Thoracic aorta (tissue), 2 donors: ENCODE measurements around the gene PLEKHA4. TPM values are rescaled to one million over a fixed set of nuclear protein-coding genes. Genes with fewer than 3 reads are reported as not detected.
"Not testable (repeated sequence)": the region's sequence is repeated elsewhere in the genome, so short reads cannot be mapped to it uniquely, and the experiment has no call there.

Source experiments
- ATAC-seq: fragments of 150-250 bp; one replicate; pipeline ENCODE4 v1.8.0; 2017; ENCODE audit warnings: low read depth; ENCODE audit not compliant: insufficient number of reproducible peaks, low FRiP score
- DNase-seq: peaks from one replicate; pipeline ENCODE4 v3.0.0-alpha.2; 2020; ENCODE audit warnings: low spot score
- H3K27ac ChIP-seq, 2 donors: fragments of 200-600 bp; sonication (generic); 1 replicate in 1 of 2; 2 replicates in 1 of 2; pipeline ENCODE4 v1.5.1; 2016; ENCODE audit warnings: mild to moderate bottlenecking in 2 of 2, moderate library complexity in 2 of 2
- H3K27me3 ChIP-seq: fragments of 200-600 bp; sonication (generic); replicated peaks from 2 replicates; pipeline ENCODE4 v1.6.0; 2016; ENCODE audit warnings: mild to moderate bottlenecking; ENCODE audit not compliant: insufficient read depth
- H3K36me3 ChIP-seq: fragments of 200-600 bp; sonication (generic); one replicate; pipeline ENCODE4 v1.5.1; 2016
- H3K4me1 ChIP-seq, 2 donors: fragments of 200-600 bp; sonication (generic); 1 replicate in 1 of 2; 2 replicates in 1 of 2; pipeline versions ENCODE4 v1.5.1 to v1.6.0; 2016; ENCODE audit warnings: low read depth in 2 of 2, mild to moderate bottlenecking in 1 of 2; ENCODE audit not compliant: control insufficient read depth in 1 of 2
- H3K4me3 ChIP-seq: fragments of 200-600 bp; sonication (generic); 2 replicates; pipeline ENCODE4 v1.5.1; 2016; ENCODE audit warnings: mild to moderate bottlenecking
- H3K9me3 ChIP-seq: fragments of 200-600 bp; sonication (generic); 2 replicates; pipeline ENCODE4 v1.5.1; 2016
- CTCF ChIP-seq: fragments of 200-600 bp; sonication (generic); IDR thresholded peaks from one replicate; pipeline ENCODE4 v1.5.1; 2019; ENCODE audit warnings: antibody characterized with exemption
- total RNA-seq, 2 donors: library from RNA; depleted of rRNA; stranded (reverse); fragments of >200 nt; gene quantifications; one replicate each; pipeline versions ENCODE4 v1.1.0 to v1.2.3, GENCODE V29; 2016

The PLEKHA4 gene
- total RNA-seq, 2 donors from 2014 or later, result 45.1 to 45.2 TPM

- Histone ChIP-seq H3K9me3 (no peaks in the 10 kb centered on the region), H3K27ac (no peak overlapping the region), H3K27me3 (no peaks in the 10 kb centered on the region), H3K36me3 (no peaks in the 10 kb centered on the region), H3K4me3 (peak overlapping the region; percentile 72), H3K4me1 (peaks cover 0 to 7% of the 10 kb centered on the region in 2 donors)
- DNase-seq (no peak), ATAC-seq (no peak)
- TF ChIP-seq CTCF, result no peak
Observed at GRCh38 chr19:48895226-48895625, 26.8 kb upstream of the PLEKHA4 start.

GRCh38 chr19:48890551-48890950 lies 22.1 kb upstream of the PLEKHA4 start:
- Histone ChIP-seq H3K27me3 (no peaks in the 10 kb centered on the region), H3K9me3 (no peaks in the 10 kb centered on the region), H3K4me1 (peaks cover 0 to 4% of the 10 kb centered on the region in 2 donors), H3K27ac (no peak overlapping the region), H3K36me3 (no peaks in the 10 kb centered on the region), H3K4me3 (no peak overlapping the region)
- no peak for TF ChIP-seq CTCF
- DNase-seq (no peak), ATAC-seq (no peak)

GRCh38 chr19:48889496-48889895 lies 21.1 kb upstream of the PLEKHA4 start:
- H3K27me3 ChIP-seq, H3K4me1 ChIP-seq, DNase-seq, ATAC-seq, H3K9me3 ChIP-seq, H3K36me3 ChIP-seq, H3K27ac ChIP-seq, H3K4me3 ChIP-seq: not testable (repeated sequence)

GRCh38 chr19:48887861-48888612 lies 19.6 kb upstream of the PLEKHA4 start:
- Histone ChIP-seq H3K36me3 (no peaks in the 10 kb centered on the region), H3K27me3 (no peaks in the 10 kb centered on the region), H3K4me3 (no peak overlapping the region), H3K9me3 (no peaks in the 10 kb centered on the region), H3K27ac (no peak overlapping the region), H3K4me1 (no peaks in the 10 kb centered on the region)
- ATAC-seq, result no peak
- DNase-seq, result no peak
- TF ChIP-seq CTCF, result no peak

GRCh38 chr19:48883726-48884125 lies 15.3 kb upstream of the PLEKHA4 start:
- Histone ChIP-seq H3K4me1 (peaks cover 10 to 12% of the 10 kb centered on the region in 2 donors), H3K9me3 (no peaks in the 10 kb centered on the region), H3K36me3 (no peaks in the 10 kb centered on the region), H3K4me3 (no peak overlapping the region), H3K27ac (no peak overlapping the region), H3K27me3 (no peaks in the 10 kb centered on the region)
- no peak for DNase-seq
- TF ChIP-seq CTCF, result no peak
- no peak for ATAC-seq
